Measurements from ENCODE around the gene PBX1. TPM values are rescaled to one million over a fixed set of nuclear protein-coding genes. Genes with fewer than 3 reads are reported as not detected.
A peak's percentile ranks its signal among the peaks of the same experiment; 100 is the strongest.

Gene PBX1
- total RNA-seq, 1 experiment from 2014 or later, result 9.8 TPM

DNA sequence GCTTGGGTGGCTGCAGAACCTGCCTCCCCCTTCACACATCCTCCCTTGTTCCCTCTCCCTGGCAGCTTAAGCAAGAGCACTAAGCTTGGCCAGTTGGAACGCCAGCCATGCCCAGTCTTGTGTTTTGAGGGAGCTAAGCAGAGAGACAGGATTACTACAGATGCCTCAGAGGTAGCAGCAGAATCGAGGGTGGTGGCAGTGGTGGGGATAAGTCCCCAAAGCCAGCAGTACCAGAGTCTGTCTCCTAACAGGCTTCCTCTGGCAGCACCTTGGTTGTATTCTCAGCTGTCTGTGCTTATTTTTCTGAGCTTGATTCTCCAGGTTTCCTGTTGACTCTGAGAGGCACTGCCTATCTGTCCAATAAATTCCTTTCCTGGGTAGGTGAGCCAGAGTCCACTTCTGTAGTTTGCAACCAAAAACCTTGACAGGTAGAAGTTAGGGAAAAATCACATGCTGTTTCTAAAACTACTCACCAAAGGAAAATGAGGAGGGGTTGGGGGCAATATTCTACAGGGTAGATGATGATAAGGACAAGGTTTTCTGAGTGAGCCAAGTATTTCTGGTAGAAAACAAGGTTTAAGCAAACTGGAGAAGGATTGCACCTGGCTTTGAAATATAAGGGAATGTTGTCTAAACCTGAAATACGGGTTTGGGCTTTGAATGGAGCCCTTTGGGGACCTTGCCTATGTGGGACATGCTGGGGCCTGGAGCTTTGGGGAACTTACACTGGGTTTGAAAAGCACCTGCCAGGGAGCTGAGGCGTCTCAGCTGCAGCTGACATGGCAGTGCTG is 100.8 kb downstream of the PBX1 start:
- H3K9me2 ChIP-seq (replicated peaks; ENCODE audit: low read length), result no peaks in the 10 kb centered on the region
- TF ChIP-seq, protein P1, sequence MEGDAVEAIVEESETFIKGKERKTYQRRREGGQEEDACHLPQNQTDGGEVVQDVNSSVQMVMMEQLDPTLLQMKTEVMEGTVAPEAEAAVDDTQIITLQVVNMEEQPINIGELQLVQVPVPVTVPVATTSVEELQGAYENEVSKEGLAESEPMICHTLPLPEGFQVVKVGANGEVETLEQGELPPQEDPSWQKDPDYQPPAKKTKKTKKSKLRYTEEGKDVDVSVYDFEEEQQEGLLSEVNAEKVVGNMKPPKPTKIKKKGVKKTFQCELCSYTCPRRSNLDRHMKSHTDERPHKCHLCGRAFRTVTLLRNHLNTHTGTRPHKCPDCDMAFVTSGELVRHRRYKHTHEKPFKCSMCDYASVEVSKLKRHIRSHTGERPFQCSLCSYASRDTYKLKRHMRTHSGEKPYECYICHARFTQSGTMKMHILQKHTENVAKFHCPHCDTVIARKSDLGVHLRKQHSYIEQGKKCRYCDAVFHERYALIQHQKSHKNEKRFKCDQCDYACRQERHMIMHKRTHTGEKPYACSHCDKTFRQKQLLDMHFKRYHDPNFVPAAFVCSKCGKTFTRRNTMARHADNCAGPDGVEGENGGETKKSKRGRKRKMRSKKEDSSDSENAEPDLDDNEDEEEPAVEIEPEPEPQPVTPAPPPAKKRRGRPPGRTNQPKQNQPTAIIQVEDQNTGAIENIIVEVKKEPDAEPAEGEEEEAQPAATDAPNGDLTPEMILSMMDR (conservative IDR thresholded peaks at IDR 0.05; ENCODE audit: low read depth, low read length), result no peak
- TF ChIP-seq EZH2phosphoT487 (IDR thresholded peaks at IDR 0.05; ENCODE audit: borderline replicate concordance, low read length) (no peak), EZH2 (IDR thresholded peaks at IDR 0.05; ENCODE audit: low read length, unreplicated experiment) (no peak)
- POLR2A ChIA-PET (ENCODE audit: unreplicated experiment), result interaction anchor here (0.7 kb wide), 1 partner anchor 14 kb away, joined by 4 read pairs; no protein-coding TSS in a partner anchor
- H3K4me3 ChIP-seq (ENCODE audit: low read length), result peak overlapping the region; percentile 38; the same call in 1 of the 2 replicates
- no peaks in the 10 kb centered on the region for H4K20me1 ChIP-seq (ENCODE audit: low read length)
- H3K4me2 ChIP-seq (ENCODE audit: low read length), result peak overlapping the region; percentile 64
- H3K9ac ChIP-seq (ENCODE audit: low read length), result no peak overlapping the region
- H3K9me3 ChIP-seq (ENCODE audit: low read length), result no peaks in the 10 kb centered on the region
- intact Hi-C loops (cut with micrococcal nuclease), result loop anchor here (1.0 to 5.0 kb wide), 2 partner anchors 48 to 107 kb away; no protein-coding TSS in a partner anchor
- peaks cover 3% of the 10 kb centered on the region for H3F3A ChIP-seq (ENCODE audit: low read length, unreplicated experiment)
- peak overlapping the region; percentile 40 for H3K27ac ChIP-seq (ENCODE audit: low read length)
- peaks cover 32% of the 10 kb centered on the region for H3K4me1 ChIP-seq (ENCODE audit: insufficient read depth, low read length)
- H2AFZ ChIP-seq (ENCODE audit: low read length), result peak overlapping the region; percentile 24; the same call in 1 of the 2 replicates
- no TSS peak for BruUV-seq (replicated peaks)
- CTCF ChIA-PET, result interaction anchor here (0.5 to 0.9 kb wide), 2 partner anchors 22 to 68 kb away, joined by 3 to 9 read pairs; no protein-coding TSS in a partner anchor
- no peaks in the 10 kb centered on the region for H3K79me2 ChIP-seq (ENCODE audit: low read length)
- no peaks in the 10 kb centered on the region for H3K27me3 ChIP-seq (ENCODE audit: low read length)
- no peaks in the 10 kb centered on the region for H3K36me3 ChIP-seq (ENCODE audit: low read depth, low read length)
- DNase-seq (peak; percentile 81), ATAC-seq (peak; percentile 76)

DNA sequence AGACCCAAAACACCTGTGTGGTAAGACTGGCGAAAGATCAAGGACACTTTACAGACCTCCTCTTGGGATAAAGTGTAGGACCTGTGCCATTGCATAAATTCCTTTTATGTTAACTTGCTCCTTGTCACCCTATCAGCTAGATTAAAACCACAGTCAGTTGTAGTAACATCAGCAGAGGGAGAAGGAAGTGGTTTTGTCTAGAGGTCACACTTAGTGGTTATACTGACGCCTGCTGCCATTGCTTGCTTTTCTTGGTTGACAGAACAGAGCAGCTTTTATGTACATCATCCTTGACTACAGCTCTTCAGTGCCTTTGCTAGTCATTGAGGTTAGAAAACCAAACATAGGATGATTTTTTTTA is 101.4 kb downstream of the PBX1 start:
- H3K4me1 ChIP-seq (ENCODE audit: insufficient read depth, low read length), result peaks cover 32% of the 10 kb centered on the region
- H3K4me2 ChIP-seq (ENCODE audit: low read length), result peak overlapping the region; percentile 64
- no peaks in the 10 kb centered on the region for H3K79me2 ChIP-seq (ENCODE audit: low read length)
- DNase-seq (peak; percentile 70), ATAC-seq (peak; percentile 70)
- H2AFZ ChIP-seq (ENCODE audit: low read length), result 0 out of 2 replicates have a peak overlapping the region, but pooled peaks have one; percentile 24
- POLR2A ChIA-PET (ENCODE audit: unreplicated experiment), result no interaction called here
- H3K27me3 ChIP-seq (ENCODE audit: low read length), result no peaks in the 10 kb centered on the region
- no peaks in the 10 kb centered on the region for H4K20me1 ChIP-seq (ENCODE audit: low read length)
- peak overlapping the region; percentile 38; the same call in 1 of the 2 replicates for H3K4me3 ChIP-seq (ENCODE audit: low read length)
- no peak overlapping the region for H3K9ac ChIP-seq (ENCODE audit: low read length)
- no peaks in the 10 kb centered on the region for H3K9me3 ChIP-seq (ENCODE audit: low read length)
- CTCF ChIA-PET, result interaction anchor here (0.9 kb wide), 1 partner anchor 23 kb away, joined by 3 read pairs; no protein-coding TSS in a partner anchor
- H3K9me2 ChIP-seq (replicated peaks; ENCODE audit: low read length), result no peaks in the 10 kb centered on the region
- TF ChIP-seq EZH2 (IDR thresholded peaks at IDR 0.05; ENCODE audit: low read length, unreplicated experiment), result no peak
- TF ChIP-seq, protein P1 (conservative IDR thresholded peaks at IDR 0.05; ENCODE audit: low read depth, low read length), result no peak
- TF ChIP-seq EZH2phosphoT487 (IDR thresholded peaks at IDR 0.05; ENCODE audit: borderline replicate concordance, low read length), result no peak
- no peaks in the 10 kb centered on the region for H3K36me3 ChIP-seq (ENCODE audit: low read depth, low read length)
- H3K27ac ChIP-seq (ENCODE audit: low read length), result peak overlapping the region; percentile 40
- BruUV-seq (replicated peaks), result no TSS peak
- intact Hi-C loops (cut with micrococcal nuclease), result loop anchor here (1.0 kb wide), 1 partner anchor 107 kb away; no protein-coding TSS in a partner anchor
- peaks cover 3% of the 10 kb centered on the region for H3F3A ChIP-seq (ENCODE audit: low read length, unreplicated experiment)
